ENCODE data around the gene P3R3URF. TPM values are rescaled to one million over a fixed set of nuclear protein-coding genes. Genes with fewer than 3 reads are reported as not detected.

P3R3URF gene
- total and polyA plus RNA-seq, 9 of the 15 experiments (the other 6 are each of a cell fraction or from before 2014, with no cell fraction given) = not detected

GRCh38 chr1:46131712-46132528, 44.4 kb downstream of the P3R3URF start (continued):
- TF ChIP-seq, protein P1, sequence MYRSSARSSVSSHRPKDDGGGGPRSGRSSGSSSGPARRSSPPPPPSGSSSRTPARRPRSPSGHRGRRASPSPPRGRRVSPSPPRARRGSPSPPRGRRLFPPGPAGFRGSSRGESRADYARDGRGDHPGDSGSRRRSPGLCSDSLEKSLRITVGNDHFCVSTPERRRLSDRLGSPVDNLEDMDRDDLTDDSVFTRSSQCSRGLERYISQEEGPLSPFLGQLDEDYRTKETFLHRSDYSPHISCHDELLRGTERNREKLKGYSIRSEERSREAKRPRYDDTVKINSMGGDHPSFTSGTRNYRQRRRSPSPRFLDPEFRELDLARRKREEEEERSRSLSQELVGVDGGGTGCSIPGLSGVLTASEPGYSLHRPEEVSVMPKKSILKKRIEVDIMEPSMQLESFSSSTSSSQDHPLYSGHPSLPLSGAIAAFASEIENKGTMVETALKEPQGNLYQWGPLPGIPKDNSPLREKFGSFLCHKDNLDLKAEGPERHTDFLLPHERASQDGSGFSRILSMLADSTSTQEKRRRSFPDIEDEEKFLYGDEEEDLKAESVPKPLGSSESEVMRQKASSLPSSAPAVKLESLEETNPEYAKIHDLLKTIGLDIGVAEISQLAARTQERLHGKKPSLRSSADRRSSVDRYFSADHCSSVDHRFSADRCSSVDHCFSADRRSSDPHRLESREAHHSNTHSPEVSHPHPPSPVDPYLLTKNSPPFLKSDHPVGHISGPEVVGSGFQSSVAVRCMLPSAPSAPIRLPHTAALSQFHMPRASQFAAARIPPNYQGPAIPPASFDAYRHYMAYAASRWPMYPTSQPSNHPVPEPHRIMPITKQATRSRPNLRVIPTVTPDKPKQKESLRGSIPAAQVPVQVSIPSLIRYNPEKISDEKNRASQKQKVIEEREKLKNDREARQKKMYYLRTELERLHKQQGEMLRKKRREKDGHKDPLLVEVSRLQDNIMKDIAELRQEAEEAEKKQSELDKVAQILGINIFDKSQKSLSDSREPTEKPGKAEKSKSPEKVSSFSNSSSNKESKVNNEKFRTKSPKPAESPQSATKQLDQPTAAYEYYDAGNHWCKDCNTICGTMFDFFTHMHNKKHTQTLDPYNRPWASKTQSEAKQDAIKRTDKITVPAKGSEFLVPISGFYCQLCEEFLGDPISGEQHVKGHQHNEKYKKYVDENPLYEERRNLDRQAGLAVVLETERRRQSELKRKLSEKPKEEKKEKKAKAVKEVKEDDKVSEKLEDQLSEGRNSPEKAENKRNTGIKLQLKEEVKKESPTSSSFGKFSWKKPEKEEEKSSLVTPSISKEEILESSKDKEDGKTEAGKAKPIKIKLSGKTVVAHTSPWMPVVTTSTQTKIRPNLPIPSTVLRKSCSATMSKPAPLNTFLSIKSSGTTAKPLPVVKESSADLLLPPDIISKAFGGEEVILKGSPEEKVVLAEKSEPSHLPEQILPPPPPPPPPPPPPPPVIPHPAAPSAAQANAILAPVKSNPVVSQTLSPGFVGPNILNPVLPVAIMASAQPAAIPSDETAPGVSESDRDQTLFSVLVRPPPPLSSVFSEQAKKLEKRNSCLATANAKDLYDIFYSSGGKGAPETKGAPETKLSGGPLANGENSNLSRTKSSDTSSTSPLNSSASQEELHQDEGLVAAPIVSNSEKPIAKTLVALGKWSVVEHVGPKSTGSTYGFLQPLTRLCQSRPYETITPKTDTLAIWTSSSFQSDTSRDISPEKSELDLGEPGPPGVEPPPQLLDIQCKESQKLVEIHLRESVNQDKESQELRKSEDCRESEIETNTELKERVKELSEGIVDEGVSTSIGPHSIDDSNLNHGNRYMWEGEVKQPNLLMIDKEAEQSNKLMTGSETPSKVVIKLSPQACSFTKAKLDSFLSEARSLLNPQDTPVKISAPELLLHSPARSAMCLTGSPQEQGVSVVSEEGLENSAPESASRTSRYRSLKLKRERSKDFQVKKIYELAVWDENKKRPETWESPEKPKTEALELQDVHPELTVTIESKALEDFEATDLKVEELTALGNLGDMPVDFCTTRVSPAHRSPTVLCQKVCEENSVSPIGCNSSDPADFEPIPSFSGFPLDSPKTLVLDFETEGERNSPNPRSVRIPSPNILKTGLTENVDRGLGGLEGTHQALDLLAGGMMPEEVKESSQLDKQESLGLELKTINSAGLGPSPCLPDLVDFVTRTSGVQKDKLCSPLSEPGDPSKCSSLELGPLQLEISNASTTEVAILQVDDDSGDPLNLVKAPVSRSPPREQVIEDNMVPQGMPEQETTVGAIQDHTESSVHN (IDR thresholded peaks at IDR 0.05; ENCODE audit: borderline replicate concordance in 1 of 2, low read depth in 1 of 2) = no peak
- no peak for TF ChIP-seq ELF2 (CRISPR knock-in tag; IDR thresholded peaks at IDR 0.05)
- TF ChIP-seq CSDE1 (IDR thresholded peaks at IDR 0.05) = no peak; a peak in 1 of 4 replicates
- TF ChIP-seq STAT5B (CRISPR knock-in tag; IDR thresholded peaks at IDR 0.05) = no peak
- TF ChIP-seq, protein P2, sequence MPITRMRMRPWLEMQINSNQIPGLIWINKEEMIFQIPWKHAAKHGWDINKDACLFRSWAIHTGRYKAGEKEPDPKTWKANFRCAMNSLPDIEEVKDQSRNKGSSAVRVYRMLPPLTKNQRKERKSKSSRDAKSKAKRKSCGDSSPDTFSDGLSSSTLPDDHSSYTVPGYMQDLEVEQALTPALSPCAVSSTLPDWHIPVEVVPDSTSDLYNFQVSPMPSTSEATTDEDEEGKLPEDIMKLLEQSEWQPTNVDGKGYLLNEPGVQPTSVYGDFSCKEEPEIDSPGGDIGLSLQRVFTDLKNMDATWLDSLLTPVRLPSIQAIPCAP (CRISPR knock-in tag; IDR thresholded peaks at IDR 0.05; ENCODE audit: borderline replicate concordance) = no peak
- no peak for TF ChIP-seq TFAM (CRISPR knock-in tag; conservative IDR thresholded peaks at IDR 0.05)
- TF ChIP-seq TAF15 (IDR thresholded peaks at IDR 0.05; ENCODE audit: low read depth, low read length) = no peak
- no peak for TF ChIP-seq TBL1XR1 (IDR thresholded peaks at IDR 0.05; ENCODE audit: low read length in 2 of 2)
- no peak for TF ChIP-seq ZNF184 (CRISPR knock-in tag; IDR thresholded peaks at IDR 0.05)
- TF ChIP-seq USF2 (CRISPR knock-in tag; IDR thresholded peaks at IDR 0.05) = no peak
- TF ChIP-seq ELF4 (CRISPR knock-in tag; IDR thresholded peaks at IDR 0.05) = no peak
- 0 out of 2 replicates have a peak, but pooled peaks have one; percentile 20 for TF ChIP-seq SP1 (CRISPR knock-in tag; IDR thresholded peaks at IDR 0.05)
- TF ChIP-seq ID3 (CRISPR knock-in tag; IDR thresholded peaks at IDR 0.05) = no peak
- TF ChIP-seq ID3 (tag; IDR thresholded peaks at IDR 0.05) = no peak
- no peak for TF ChIP-seq GABPB2 (CRISPR knock-in tag; conservative IDR thresholded peaks at IDR 0.05)
- TF ChIP-seq ZNF431 (CRISPR knock-in tag; IDR thresholded peaks at IDR 0.05) = peak; percentile 41; the same call in 1 of the 2 replicates
- TF ChIP-seq, protein P3, sequence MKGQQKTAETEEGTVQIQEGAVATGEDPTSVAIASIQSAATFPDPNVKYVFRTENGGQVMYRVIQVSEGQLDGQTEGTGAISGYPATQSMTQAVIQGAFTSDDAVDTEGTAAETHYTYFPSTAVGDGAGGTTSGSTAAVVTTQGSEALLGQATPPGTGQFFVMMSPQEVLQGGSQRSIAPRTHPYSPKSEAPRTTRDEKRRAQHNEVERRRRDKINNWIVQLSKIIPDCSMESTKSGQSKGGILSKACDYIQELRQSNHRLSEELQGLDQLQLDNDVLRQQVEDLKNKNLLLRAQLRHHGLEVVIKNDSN (CRISPR knock-in tag; IDR thresholded peaks at IDR 0.05) = no peak
